NCI-H748 (cell line): Measurements from ENCODE around the gene CADPS2.
"Not testable (repeated sequence)": the region's sequence is repeated elsewhere in the genome, so short reads cannot be mapped to it uniquely, and the experiment has no call there.

Experiments used
- DNase-seq: peaks from one replicate; lab custom pipeline; 2025; ENCODE audit not compliant: unreplicated experiment; lab: John Stamatoyannopoulos, UW

Gene CADPS2

DNA sequence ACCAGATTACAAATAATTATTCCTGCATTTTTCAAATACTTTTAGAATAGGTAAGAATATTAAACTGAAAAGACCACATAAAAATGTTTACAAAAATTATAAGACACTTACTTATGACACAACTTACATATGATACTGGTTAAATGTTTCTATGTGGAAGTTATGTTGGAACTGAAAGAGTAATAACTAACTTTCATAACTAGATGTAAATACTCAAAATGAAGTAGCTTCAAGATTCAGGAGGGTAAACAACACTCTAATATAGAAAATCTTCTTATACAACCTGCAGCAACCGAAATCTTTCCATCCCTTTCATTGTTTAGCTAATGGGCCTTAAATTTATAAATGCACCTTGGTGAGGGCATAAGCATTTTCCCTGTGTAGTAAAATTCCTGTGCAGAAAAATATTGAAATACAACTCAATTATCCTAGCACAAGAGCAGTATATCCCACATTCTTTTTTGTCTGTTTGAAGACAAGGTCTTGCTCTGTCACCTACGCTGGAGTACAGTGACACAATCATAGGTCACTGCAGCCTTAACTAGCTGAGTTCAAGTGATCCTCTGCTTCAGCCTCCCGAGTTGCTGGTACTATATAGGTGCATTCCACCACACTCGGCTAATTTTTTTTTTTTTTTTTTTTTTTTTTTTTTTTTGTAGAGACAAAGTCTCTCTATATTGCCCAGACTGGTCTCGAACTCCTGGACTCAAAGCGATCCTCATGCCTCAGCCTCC lies 168.7 kb downstream of the CADPS2 start:
- DNase-seq = no peak

GRCh38 chr7:122715183-122715582 lies 171.1 kb downstream of the CADPS2 start:
- no peak for DNase-seq

DNA sequence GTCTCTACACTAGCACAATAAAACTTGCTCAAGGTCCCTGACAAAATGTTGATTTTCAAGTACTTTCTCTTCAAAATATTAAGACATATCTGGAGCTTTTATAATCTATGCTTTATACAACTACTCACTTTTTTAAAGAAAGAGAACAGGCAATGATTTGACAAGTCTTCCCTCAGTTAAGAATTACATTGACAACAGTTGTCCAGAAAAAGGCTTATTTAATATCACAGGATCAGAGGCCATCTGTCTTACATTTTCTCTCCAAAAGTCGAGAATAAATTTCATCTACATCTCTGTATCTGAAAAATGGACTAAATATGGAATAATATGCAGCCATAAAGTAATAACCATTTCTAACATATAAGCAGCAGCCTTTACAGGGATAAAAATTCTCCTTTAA lies 175.3 kb downstream of the CADPS2 start:
- DNase-seq = no peak

- DNase-seq = no peak
These were observed 176.2 kb downstream of the CADPS2 start for GRCh38 chr7:122709930-122710646.

GRCh38 chr7:122706836-122707235 lies 179.4 kb downstream of the CADPS2 start:
- no peak for DNase-seq

DNA sequence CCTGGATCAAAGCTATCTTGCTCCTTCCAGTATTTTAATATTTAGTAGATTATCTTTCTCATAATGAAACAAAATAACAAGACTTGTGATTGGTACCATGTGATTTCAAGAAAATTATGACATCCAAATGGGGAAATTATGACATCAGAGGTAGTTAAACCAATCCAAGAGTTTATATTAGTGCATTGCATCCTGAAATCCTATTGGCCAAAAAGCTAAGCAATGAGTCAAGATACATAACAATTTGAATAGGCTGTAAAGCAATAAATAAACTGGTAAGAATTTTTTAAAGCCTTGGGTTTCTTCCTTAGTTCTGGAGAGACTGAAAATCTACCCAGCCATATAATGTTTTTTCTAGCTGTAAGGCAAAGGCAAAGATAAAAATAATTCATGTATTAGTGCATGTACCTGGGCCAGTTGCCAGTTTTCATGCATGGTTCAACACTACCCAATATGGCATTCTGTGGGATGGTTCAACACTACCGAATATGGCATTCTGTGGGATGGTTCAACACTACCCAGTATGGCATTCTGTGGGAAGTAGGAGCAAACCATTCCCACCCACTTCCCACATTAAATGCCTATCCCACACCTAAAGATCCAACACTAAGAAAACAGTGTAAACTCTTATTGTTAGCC lies 183.3 kb downstream of the CADPS2 start, which contains the start of gene RNF148:
RNF148 (minus strand) TSS at position 51 of the 639 bp plus-strand sequence. CDS start 172 bp downstream, outside the sequence.
- no peak for DNase-seq

DNA sequence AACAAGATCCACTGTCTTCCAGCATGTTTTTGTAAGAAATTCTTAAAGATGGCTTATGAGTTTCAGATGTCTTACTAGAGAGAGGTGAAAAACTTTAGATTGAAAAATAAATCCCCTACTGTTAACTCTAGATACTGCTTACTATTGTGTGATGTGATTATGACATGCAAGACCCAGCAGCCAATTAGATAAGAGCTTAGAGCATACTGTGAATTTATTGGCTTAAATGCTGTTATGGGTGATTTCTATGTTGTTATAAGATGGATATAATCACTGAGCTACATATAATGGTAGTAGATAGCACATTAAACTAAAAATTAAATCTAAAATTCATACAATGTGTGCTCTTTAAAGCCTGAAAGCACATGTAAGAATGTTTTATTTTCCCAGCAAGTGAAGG lies 187.2 kb downstream of the CADPS2 start, which contains the start of gene RNF133:
RNF133 (minus strand) TSS at position 101 of the 400 bp plus-strand sequence. CDS start 199 bp downstream, outside the sequence.
- no peak for DNase-seq

- DNase-seq = no peak
These were observed 190.4 kb downstream of the CADPS2 start for GRCh38 chr7:122695816-122696215.

- DNase-seq = no peak
These were observed 191.6 kb downstream of the CADPS2 start for GRCh38 chr7:122694697-122695096.

DNA sequence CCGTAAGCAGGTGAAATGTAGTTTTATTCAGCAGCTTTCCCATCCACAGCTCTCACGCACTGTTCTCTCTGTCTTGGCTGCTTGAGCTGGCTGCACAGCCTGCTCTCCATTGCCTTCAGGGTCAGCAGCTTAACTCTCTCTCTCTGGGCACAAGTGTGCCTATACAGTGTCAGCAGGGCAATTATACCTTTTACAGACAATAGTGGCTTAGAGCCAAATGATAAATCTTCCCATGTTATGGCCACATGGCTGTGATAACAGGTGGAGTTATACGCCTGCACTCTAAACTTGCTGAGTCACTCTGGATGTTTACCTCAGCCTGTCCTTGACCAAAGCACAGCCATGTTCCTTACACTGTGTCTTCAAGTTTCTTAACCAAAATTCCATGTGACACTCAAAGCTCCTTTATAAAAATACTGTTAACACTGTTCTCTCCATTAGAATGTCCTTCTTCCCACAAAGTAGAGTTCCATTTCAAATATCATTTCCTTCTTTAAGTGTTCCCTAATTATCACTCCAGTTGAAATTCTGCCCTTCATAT lies 193.4 kb downstream of the CADPS2 start:
- peak; percentile 16 for DNase-seq

- DNase-seq = no peak
These were observed 194.6 kb downstream of the CADPS2 start for GRCh38 chr7:122691569-122692235.

DNA sequence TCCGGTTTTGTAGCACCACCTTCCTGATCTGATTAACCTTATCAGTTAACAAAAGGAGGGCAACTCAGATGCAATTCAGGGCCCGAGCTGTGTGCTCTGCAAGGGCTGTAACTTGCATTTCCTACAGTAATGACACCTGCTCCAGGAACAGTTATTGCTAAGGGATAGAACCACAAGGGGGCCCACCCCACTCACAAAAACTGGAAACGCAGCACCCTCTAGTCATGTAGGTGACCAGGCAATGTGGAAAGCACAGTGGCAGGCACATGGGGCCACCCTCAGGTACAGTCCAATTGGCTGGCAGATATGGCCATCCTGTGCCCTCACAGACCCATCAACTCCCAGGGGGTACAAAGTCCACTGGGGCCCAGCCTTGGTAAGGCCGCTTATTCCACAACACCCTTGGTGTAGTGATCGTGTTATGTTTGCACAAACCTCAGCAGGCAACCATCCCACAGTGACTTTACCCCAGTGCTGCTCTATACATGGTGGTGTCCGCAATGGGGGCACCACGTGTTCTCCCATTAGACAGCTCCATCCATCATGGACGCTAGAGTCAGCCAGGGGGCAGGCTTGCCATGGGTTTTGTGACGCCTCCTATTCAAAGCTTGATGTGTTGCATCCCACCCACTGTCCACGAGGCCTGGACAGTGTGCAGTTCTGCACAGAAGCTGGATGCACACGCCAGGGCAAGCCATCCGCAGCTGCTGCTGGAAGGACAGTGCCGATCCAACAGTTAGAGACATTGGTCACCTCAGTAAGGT lies 196.7 kb downstream of the CADPS2 start:
- no peak for DNase-seq

GRCh38 chr7:122688400-122688998 lies 197.8 kb downstream of the CADPS2 start:
- peak; percentile 12 for DNase-seq

- no peak for DNase-seq
These were observed 199.8 kb downstream of the CADPS2 start for GRCh38 chr7:122686360-122686878.

- no peak for DNase-seq
These were observed 201.8 kb downstream of the CADPS2 start for GRCh38 chr7:122684504-122684903.

DNA sequence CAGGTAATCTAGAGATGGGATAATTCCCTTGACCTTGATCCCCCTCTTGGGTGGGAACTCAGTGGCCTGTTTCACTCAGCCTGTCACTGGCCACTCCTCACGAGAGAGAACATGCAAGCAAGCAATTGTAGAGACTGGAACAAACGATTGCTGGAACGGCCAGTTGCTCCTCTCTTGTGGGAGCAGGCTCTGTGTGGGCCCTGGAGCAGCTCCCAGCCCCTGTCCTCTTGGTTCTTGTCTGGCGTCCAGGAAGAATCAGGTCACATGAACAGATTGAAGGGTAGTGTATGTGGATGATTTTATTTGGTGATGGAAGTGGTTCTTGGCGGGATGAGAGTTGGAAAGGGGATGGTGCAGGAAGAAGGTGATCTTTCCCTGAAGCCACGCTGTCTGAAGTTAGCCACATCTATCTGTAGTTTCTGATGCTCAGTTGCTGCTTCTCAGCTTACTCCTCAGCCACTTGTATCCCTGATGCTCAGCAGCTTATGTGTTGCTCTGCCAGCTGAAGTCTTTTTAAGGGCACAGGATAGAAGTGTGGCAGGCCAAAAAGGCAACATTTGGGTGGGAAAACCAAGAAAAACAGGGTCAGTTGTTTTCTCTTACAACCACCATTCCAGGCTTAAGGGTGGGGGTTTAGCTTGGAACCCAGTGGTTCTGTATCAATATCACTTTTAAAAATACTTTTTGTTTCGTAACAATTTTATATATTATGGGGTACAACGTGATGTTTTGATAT lies 203.3 kb downstream of the CADPS2 start:
- no peak for DNase-seq

DNA sequence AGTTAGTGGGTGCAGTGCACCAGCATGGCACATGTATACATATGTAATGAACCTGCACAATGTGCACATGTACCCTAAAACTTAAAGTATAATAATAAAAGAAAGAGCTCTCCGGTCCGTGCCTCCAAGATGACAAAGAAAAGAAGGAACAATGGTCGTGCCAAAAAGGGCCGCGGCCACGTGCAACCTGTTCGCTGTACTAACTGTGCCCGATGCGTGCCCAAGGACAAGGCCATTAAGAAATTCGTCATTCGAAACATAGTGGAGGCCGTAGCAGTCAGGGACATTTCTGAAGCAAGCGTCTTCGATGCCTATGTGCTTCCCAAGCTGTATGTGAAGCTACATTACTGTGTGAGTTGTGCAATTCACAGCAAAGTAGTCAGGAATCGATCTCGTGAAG lies 205.1 kb downstream of the CADPS2 start:
- DNase-seq = not testable (repeated sequence)

- DNase-seq = no peak
These were observed 206.4 kb downstream of the CADPS2 start for GRCh38 chr7:122679813-122680212.

DNA sequence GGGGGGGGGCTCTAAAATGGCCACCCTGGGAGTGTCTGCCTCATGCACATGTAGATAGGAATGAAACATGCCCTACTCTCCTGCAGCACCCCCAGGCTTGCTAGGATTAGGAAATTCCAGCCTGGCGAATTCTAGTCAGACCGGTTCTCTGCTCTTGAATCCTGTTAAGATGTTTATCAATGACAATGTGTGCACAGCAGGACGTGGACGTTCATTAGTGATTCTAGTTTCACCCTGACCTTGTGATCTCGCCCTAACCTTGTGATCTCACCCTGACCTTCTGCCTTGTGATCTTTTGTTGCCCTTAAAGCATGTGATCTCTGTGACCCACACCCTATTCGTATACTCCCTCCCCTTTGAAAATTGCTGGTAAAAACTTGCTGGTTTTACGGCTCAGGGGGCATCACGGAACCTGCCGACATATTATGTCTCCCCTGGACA lies 207.0 kb downstream of the CADPS2 start:
- peak; percentile 76 for DNase-seq
